NCI-H1436 treated with DMSO at 0.1 percent for 48 hours (cell line): Measurements from ENCODE around the gene NSD1.
"Not testable (repeated sequence)": the region's sequence is repeated elsewhere in the genome, so short reads cannot be mapped to it uniquely, and the experiment has no call there.

ENCODE experiments used
- DNase-seq: peaks from one replicate; lab custom pipeline; 2025; lab: John Stamatoyannopoulos, UW

The NSD1 gene

GRCh38 chr5:177290816-177291596, 157.4 kb downstream of the NSD1 start:
- no peak for DNase-seq

- DNase-seq = no peak
These were observed 158.2 kb downstream of the NSD1 start for GRCh38 chr5:177291735-177292134.

GRCh38 chr5:177293819-177294581, 160.4 kb downstream of the NSD1 start:
- no peak for DNase-seq

GRCh38 chr5:177294632-177295031, 161.1 kb downstream of the NSD1 start:
- DNase-seq = no peak

- DNase-seq = no peak
These were observed 162.4 kb downstream of the NSD1 start for GRCh38 chr5:177295924-177296323.

GRCh38 chr5:177296581-177296980, 163.0 kb downstream of the NSD1 start:
- no peak for DNase-seq

- no peak for DNase-seq
These were observed 164.3 kb downstream of the NSD1 start for GRCh38 chr5:177297922-177298321.

- no peak for DNase-seq
These were observed 166.1 kb downstream of the NSD1 start for GRCh38 chr5:177299697-177300096.

GRCh38 chr5:177300236-177300880, 166.8 kb downstream of the NSD1 start:
- no peak for DNase-seq

GRCh38 chr5:177300951-177301350, 167.4 kb downstream of the NSD1 start:
- no peak for DNase-seq

- no peak for DNase-seq
These were observed 168.1 kb downstream of the NSD1 start for GRCh38 chr5:177301503-177302165.

- no peak for DNase-seq
These were observed 169.0 kb downstream of the NSD1 start for GRCh38 chr5:177302354-177303110.

- DNase-seq = no peak
These were observed 169.8 kb downstream of the NSD1 start, which contains the start of the genes PRELID1 and RAB24 for GRCh38 chr5:177303121-177303924. TSS of gene PRELID1 (plus strand) at chr5:177303799. CDS start at chr5:177303986, 187 bp downstream. TSS of gene RAB24 (minus strand) at chr5:177303719. CDS start at chr5:177303288, 431 bp downstream.

GRCh38 chr5:177303925-177304391, 170.4 kb downstream of the NSD1 start:
- DNase-seq = no peak

GRCh38 chr5:177304392-177305119, 171.0 kb downstream of the NSD1 start:
- DNase-seq = no peak

- not testable (repeated sequence) for DNase-seq
These were observed 172.6 kb downstream of the NSD1 start for GRCh38 chr5:177306103-177306640.

GRCh38 chr5:177306674-177307543, 173.3 kb downstream of the NSD1 start:
- no peak for DNase-seq
